Measurements from ENCODE around the gene RAB40AL. TPM values are rescaled to one million over a fixed set of nuclear protein-coding genes. Genes with fewer than 3 reads are reported as not detected.

RAB40AL gene
- total RNA-seq, 2 experiments from 2014 or later: 0.19 to 0.38 TPM

DNA sequence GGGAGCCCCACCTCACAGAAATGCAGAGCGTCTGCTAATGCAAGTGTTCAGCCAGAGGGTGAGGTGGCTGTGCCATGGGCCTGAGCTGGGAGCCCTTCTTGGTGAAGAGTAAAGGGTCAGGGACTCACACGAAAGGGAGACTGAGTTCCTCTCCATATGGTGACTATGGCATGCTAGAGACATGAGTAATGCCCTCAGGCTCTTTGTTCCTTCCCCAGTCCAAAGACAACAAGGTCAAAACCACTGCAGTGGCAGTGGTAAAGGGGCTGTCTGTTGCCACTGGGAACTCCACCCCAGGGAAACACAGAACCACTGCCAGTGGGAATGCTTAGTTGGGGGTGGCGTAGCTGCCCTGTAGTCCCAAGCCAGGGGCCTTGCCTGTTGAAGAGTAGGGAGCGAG is 22.4 kb downstream of the RAB40AL start:
- TF ChIP-seq CTCF (conservative IDR thresholded peaks at IDR 0.05; ENCODE audit: low read length) (no peak), EZH2phosphoT487 (IDR thresholded peaks at IDR 0.05; ENCODE audit: borderline replicate concordance, low read depth, low read length) (no peak)
- ChIA-PET POLR2A (no interaction called here), CTCF (ENCODE audit: unreplicated experiment) (no interaction called here)
- Histone ChIP-seq H3K9me2 (ENCODE audit: insufficient read depth, low read length) (no peaks in the 10 kb centered on the region), H4K20me1 (ENCODE audit: insufficient read depth, low read length) (no peaks in the 10 kb centered on the region), H3K4me1 (ENCODE audit: insufficient read depth, low read length, poor library complexity, severe bottlenecking) (no peaks in the 10 kb centered on the region), H3K4me2 (ENCODE audit: low read length) (no peak overlapping the region), H3K27ac (ENCODE audit: low read depth, low read length, poor library complexity, severe bottlenecking) (no peak overlapping the region), H3K79me2 (ENCODE audit: insufficient read depth, low read depth, low read length) (no peaks in the 10 kb centered on the region), H3K4me3 (ENCODE audit: low read depth, low read length, poor library complexity, severe bottlenecking) (no peak overlapping the region), H2AFZ (ENCODE audit: low read length) (no peak overlapping the region), H3K9me3 (ENCODE audit: low read length) (no peaks in the 10 kb centered on the region), H3K36me3 (ENCODE audit: insufficient read depth, low read length) (no peaks in the 10 kb centered on the region)
- DNase-seq (ENCODE audit: low spot score): no peak
- intact Hi-C loops (cut with micrococcal nuclease; ENCODE audit: unreplicated experiment): loop anchor here (10.0 kb wide), 1 partner anchor 195 kb away; no protein-coding TSS in a partner anchor
- no TSS peak for BruUV-seq (replicated peaks)

GRCh38 chrX:102963955-102964354 is 26.9 kb downstream of the RAB40AL start:
- intact Hi-C loops (cut with micrococcal nuclease; ENCODE audit: unreplicated experiment): no loop called here
- no peak overlapping the region for H2AFZ ChIP-seq (ENCODE audit: low read length)
- CTCF ChIA-PET (ENCODE audit: unreplicated experiment): no interaction called here
- no peaks in the 10 kb centered on the region for H3K9me3 ChIP-seq (ENCODE audit: low read length)
- H3K27ac ChIP-seq (ENCODE audit: low read depth, low read length, poor library complexity, severe bottlenecking): no peak overlapping the region
- no peaks in the 10 kb centered on the region for H3K4me1 ChIP-seq (ENCODE audit: insufficient read depth, low read length, poor library complexity, severe bottlenecking)
- no peak overlapping the region for H3K4me3 ChIP-seq (ENCODE audit: low read depth, low read length, poor library complexity, severe bottlenecking)
- DNase-seq (ENCODE audit: low spot score): no peak
- POLR2A ChIA-PET: no interaction called here
- no peaks in the 10 kb centered on the region for H3K79me2 ChIP-seq (ENCODE audit: insufficient read depth, low read depth, low read length)
- H4K20me1 ChIP-seq (ENCODE audit: insufficient read depth, low read length): no peaks in the 10 kb centered on the region
- no peaks in the 10 kb centered on the region for H3K36me3 ChIP-seq (ENCODE audit: insufficient read depth, low read length)
- BruUV-seq (replicated peaks): no TSS peak
- no peaks in the 10 kb centered on the region for H3K9me2 ChIP-seq (ENCODE audit: insufficient read depth, low read length)
- no peak overlapping the region for H3K4me2 ChIP-seq (ENCODE audit: low read length)
- TF ChIP-seq CTCF (conservative IDR thresholded peaks at IDR 0.05; ENCODE audit: low read length) (no peak), EZH2phosphoT487 (IDR thresholded peaks at IDR 0.05; ENCODE audit: borderline replicate concordance, low read depth, low read length) (no peak)

- Histone ChIP-seq H3K9me3 (ENCODE audit: low read length) (no peaks in the 10 kb centered on the region), H3K27ac (ENCODE audit: low read depth, low read length, poor library complexity, severe bottlenecking) (no peak overlapping the region), H3K4me2 (ENCODE audit: low read length) (no peak overlapping the region), H3K36me3 (ENCODE audit: insufficient read depth, low read length) (no peaks in the 10 kb centered on the region), H3K4me3 (ENCODE audit: low read depth, low read length, poor library complexity, severe bottlenecking) (no peak overlapping the region), H3K79me2 (ENCODE audit: insufficient read depth, low read depth, low read length) (no peaks in the 10 kb centered on the region), H4K20me1 (ENCODE audit: insufficient read depth, low read length) (no peaks in the 10 kb centered on the region), H3K9me2 (ENCODE audit: insufficient read depth, low read length) (no peaks in the 10 kb centered on the region), H3K4me1 (ENCODE audit: insufficient read depth, low read length, poor library complexity, severe bottlenecking) (no peaks in the 10 kb centered on the region), H2AFZ (ENCODE audit: low read length) (no peak overlapping the region)
- ChIA-PET POLR2A (no interaction called here), CTCF (ENCODE audit: unreplicated experiment) (no interaction called here)
- no peak for TF ChIP-seq CTCF (conservative IDR thresholded peaks at IDR 0.05; ENCODE audit: low read length)
- no peak for TF ChIP-seq EZH2phosphoT487 (IDR thresholded peaks at IDR 0.05; ENCODE audit: borderline replicate concordance, low read depth, low read length)
- intact Hi-C loops (cut with micrococcal nuclease; ENCODE audit: unreplicated experiment): no loop called here
- no TSS peak for BruUV-seq (replicated peaks)
- no peak for DNase-seq (ENCODE audit: low spot score)
These were observed 27.9 kb downstream of the RAB40AL start for GRCh38 chrX:102964940-102965339.

Data from OCI-LY7 (cell line).